ENCODE measurements around the gene PGBD5.

Gene PGBD5

GRCh38 chr1:230366504-230366915 is 59.6 kb downstream of the PGBD5 start:
- H3K4me3 ChIP-seq (ENCODE audit: low read depth, low read length) = no peak overlapping the region
- no peak for TF ChIP-seq CTCF (IDR thresholded peaks at IDR 0.05; ENCODE audit: low read depth, low read length)

- TF ChIP-seq CTCF (IDR thresholded peaks at IDR 0.05; ENCODE audit: low read depth, low read length) = no peak
- H3K4me3 ChIP-seq (ENCODE audit: low read depth, low read length) = no peak overlapping the region
Measured at GRCh38 chr1:230365723-230366307, 60.3 kb downstream of the PGBD5 start.

GRCh38 chr1:230362949-230363348 is 63.2 kb downstream of the PGBD5 start:
- H3K4me3 ChIP-seq (ENCODE audit: low read depth, low read length) = no peak overlapping the region
- TF ChIP-seq CTCF (IDR thresholded peaks at IDR 0.05; ENCODE audit: low read depth, low read length) = no peak

- H3K4me3 ChIP-seq (ENCODE audit: low read depth, low read length) = no peak overlapping the region
- no peak for TF ChIP-seq CTCF (IDR thresholded peaks at IDR 0.05; ENCODE audit: low read depth, low read length)
Measured at GRCh38 chr1:230361941-230362340, 64.2 kb downstream of the PGBD5 start.

GRCh38 chr1:230359992-230360668 is 66.0 kb downstream of the PGBD5 start:
- TF ChIP-seq CTCF (IDR thresholded peaks at IDR 0.05; ENCODE audit: low read depth, low read length) = no peak

GRCh38 chr1:230356869-230357794 is 69.0 kb downstream of the PGBD5 start:
- H3K4me3 ChIP-seq (ENCODE audit: low read depth, low read length) = no peak overlapping the region
- no peak for TF ChIP-seq CTCF (IDR thresholded peaks at IDR 0.05; ENCODE audit: low read depth, low read length)

More at GRCh38 chr1:230359992-230360668, 66.0 kb downstream of the PGBD5 start:
- H3K4me3 ChIP-seq (ENCODE audit: low read depth, low read length) = no peak overlapping the region

All from WI38 (cell line).